Upper lobe of left lung (tissue), 4 donors: ENCODE measurements around the gene SQSTM1.

Experiments used
- EP300 ChIP-seq, 4 donors: sonication (generic); formaldehyde crosslinking; IDR thresholded peaks; one replicate each; pipeline ENCODE4 v1.5.1; 2017; ENCODE audit warnings: antibody characterized with exemption in 4 of 4, control low read depth in 2 of 4
- POLR2A ChIP-seq, 4 donors: fragments of 450-650 bp; IDR thresholded peaks; one replicate each; pipeline ENCODE4 v1.5.1; 2016 to 2017; ENCODE audit warnings: antibody characterized with exemption in 4 of 4, mild to moderate bottlenecking in 2 of 4
- TF ChIP-seq, protein P1 (sequence below), 6 experiments: fragments of 450-650 bp in 4 of 6; fragments of 200-600 bp in 2 of 6; sonication (generic) in 2 of 6; IDR thresholded peaks; one replicate each; pipeline ENCODE4 v1.5.1; 2016 to 2019; ENCODE audit warnings: antibody characterized with exemption in 6 of 6

DNA sequence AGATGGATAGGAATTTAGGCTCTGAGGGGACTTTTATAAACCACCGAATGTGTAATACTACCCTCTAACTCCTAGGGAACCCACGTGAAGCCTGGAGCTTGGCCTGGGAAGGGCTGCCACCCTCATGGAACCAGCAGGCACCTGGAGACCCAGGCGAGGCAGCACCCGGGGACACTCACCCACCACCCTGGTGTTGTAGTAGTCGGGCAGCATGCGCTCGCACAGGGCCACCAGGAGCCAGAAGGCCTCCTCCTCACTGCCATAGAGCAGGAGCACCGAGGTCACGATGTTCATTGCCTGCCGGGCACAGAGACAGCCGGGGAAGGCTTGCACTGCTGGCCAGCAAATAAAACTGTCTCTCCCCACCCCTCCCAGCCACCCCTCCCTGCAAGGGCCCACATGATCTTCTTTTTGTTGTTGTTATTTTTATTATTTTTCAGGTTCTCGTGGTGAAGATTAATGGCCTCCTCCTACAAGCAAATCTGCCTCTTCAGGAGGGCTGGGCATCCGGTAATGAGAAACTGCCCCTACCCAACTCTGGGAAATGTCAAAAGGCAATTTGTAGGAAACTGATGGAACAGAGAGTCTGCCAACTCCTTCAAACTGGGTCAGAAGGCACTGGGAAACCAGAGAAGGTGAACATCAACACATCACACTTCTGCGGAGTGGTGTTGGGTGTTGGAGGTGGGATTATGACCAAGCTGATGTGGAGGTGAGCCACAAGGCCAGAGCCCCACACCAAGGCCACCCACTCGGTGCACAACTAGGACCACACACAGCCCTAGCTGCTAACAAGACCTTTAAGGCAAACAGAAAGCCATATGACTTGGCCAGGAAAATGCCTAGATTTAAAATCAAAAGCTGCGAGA lies 55.3 kb downstream of the SQSTM1 start:
- TF ChIP-seq, protein P1, sequence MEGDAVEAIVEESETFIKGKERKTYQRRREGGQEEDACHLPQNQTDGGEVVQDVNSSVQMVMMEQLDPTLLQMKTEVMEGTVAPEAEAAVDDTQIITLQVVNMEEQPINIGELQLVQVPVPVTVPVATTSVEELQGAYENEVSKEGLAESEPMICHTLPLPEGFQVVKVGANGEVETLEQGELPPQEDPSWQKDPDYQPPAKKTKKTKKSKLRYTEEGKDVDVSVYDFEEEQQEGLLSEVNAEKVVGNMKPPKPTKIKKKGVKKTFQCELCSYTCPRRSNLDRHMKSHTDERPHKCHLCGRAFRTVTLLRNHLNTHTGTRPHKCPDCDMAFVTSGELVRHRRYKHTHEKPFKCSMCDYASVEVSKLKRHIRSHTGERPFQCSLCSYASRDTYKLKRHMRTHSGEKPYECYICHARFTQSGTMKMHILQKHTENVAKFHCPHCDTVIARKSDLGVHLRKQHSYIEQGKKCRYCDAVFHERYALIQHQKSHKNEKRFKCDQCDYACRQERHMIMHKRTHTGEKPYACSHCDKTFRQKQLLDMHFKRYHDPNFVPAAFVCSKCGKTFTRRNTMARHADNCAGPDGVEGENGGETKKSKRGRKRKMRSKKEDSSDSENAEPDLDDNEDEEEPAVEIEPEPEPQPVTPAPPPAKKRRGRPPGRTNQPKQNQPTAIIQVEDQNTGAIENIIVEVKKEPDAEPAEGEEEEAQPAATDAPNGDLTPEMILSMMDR (IDR thresholded peaks at IDR 0.05), result no peak
- TF ChIP-seq EP300 (IDR thresholded peaks at IDR 0.05), result no peak
- TF ChIP-seq POLR2A (IDR thresholded peaks at IDR 0.05), result no peak
